ENCODE data around the gene ADAMTSL1. TPM values are rescaled to one million over a fixed set of nuclear protein-coding genes. Genes with fewer than 3 reads are reported as not detected.

The ADAMTSL1 gene
- total RNA-seq, 1 experiment from 2014 or later = 1.2 TPM

GRCh38 chr9:18726546-18726945 is 252.6 kb downstream of the ADAMTSL1 start:
- no peak overlapping the region for H3K56ac ChIP-seq (ENCODE audit: insufficient read length, low read depth, low read length)
- no peak overlapping the region for H2AFZ ChIP-seq (ENCODE audit: low read length)
- no peaks in the 10 kb centered on the region for H3K79me1 ChIP-seq (ENCODE audit: insufficient read depth, low read depth, low read length, poor library complexity, severe bottlenecking)
- H3K4ac ChIP-seq (ENCODE audit: low read depth, low read length) = no peak overlapping the region
- no peak overlapping the region for H3K23ac ChIP-seq (ENCODE audit: insufficient read length, low read depth, low read length)
- no peak overlapping the region for H2AK5ac ChIP-seq (ENCODE audit: insufficient read length, low read length)
- H3K27ac ChIP-seq (ENCODE audit: insufficient read length, low read depth, low read length) = no peak overlapping the region
- no peak overlapping the region for H2BK20ac ChIP-seq (ENCODE audit: low read depth, low read length, poor library complexity, severe bottlenecking)
- H3K23me2 ChIP-seq (ENCODE audit: insufficient read length, low read depth, low read length, poor library complexity, severe bottlenecking) = no peaks in the 10 kb centered on the region
- no peak for DNase-seq
- Mint-ChIP-seq H3K4me3 (no peak overlapping the region), H3K27me3 (ENCODE audit: low read depth) (no peaks in the 10 kb centered on the region), H3K4me1 (no peaks in the 10 kb centered on the region), H3K9me3 (no peaks in the 10 kb centered on the region), H3K36me3 (ENCODE audit: insufficient read depth in 1 of 3, low read depth in 3 of 3) (no peaks in the 10 kb centered on the region), H3K27ac (no peak overlapping the region; a peak in 1 of 7 replicates)
- H3K18ac ChIP-seq (ENCODE audit: insufficient read length, low read depth, low read length) = no peak overlapping the region
- H4K8ac ChIP-seq (replicated peaks; ENCODE audit: insufficient read length, low read depth, low read length) = no peak overlapping the region
- no peak overlapping the region for H3K4me2 ChIP-seq (ENCODE audit: insufficient read depth, insufficient read length, low read length)
- H4K5ac ChIP-seq (ENCODE audit: insufficient read length, low read depth, low read length) = no peak overlapping the region
- H3K9me3 ChIP-seq (ENCODE audit: control insufficient read depth, low read depth, low read length) = no peaks in the 10 kb centered on the region
- no peak overlapping the region for H2BK5ac ChIP-seq (ENCODE audit: insufficient read length, low read length)
- H4K91ac ChIP-seq (ENCODE audit: insufficient read length, low read depth, low read length) = no peak overlapping the region
- H3K4me1 ChIP-seq (ENCODE audit: insufficient read depth, low read length) = no peaks in the 10 kb centered on the region
- no peaks in the 10 kb centered on the region for H4K20me1 ChIP-seq (ENCODE audit: control insufficient read depth, insufficient read depth, insufficient read length)
- no peak overlapping the region for H2BK12ac ChIP-seq (ENCODE audit: insufficient read length, low read depth, low read length)
- H3T11ph ChIP-seq (ENCODE audit: low read length) = no peak overlapping the region
- H3K27me3 ChIP-seq (ENCODE audit: insufficient read depth, low read length) = no peaks in the 10 kb centered on the region
- 100% methylated on average over 1 of the region's 1 CpG for WGBS (ENCODE audit: extremely low coverage, insufficient read length, low lambda C conversion rate)
- no peak overlapping the region for H3K9ac ChIP-seq (ENCODE audit: extremely low read depth, insufficient read length, low read length)
- no peak overlapping the region for H2BK15ac ChIP-seq (ENCODE audit: low read depth, low read length)
- TF ChIP-seq, protein P1, sequence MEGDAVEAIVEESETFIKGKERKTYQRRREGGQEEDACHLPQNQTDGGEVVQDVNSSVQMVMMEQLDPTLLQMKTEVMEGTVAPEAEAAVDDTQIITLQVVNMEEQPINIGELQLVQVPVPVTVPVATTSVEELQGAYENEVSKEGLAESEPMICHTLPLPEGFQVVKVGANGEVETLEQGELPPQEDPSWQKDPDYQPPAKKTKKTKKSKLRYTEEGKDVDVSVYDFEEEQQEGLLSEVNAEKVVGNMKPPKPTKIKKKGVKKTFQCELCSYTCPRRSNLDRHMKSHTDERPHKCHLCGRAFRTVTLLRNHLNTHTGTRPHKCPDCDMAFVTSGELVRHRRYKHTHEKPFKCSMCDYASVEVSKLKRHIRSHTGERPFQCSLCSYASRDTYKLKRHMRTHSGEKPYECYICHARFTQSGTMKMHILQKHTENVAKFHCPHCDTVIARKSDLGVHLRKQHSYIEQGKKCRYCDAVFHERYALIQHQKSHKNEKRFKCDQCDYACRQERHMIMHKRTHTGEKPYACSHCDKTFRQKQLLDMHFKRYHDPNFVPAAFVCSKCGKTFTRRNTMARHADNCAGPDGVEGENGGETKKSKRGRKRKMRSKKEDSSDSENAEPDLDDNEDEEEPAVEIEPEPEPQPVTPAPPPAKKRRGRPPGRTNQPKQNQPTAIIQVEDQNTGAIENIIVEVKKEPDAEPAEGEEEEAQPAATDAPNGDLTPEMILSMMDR (conservative IDR thresholded peaks at IDR 0.05) = no peak
- no peaks in the 10 kb centered on the region for H3K79me2 ChIP-seq (ENCODE audit: insufficient read depth, low read length)
- no peak overlapping the region for H3K14ac ChIP-seq (ENCODE audit: insufficient read depth, low read length)
- H2BK120ac ChIP-seq (ENCODE audit: low read depth, low read length, poor library complexity, severe bottlenecking) = no peak overlapping the region

Data from H9 (cell line).